ENCODE measurements around the gene ASB9.
"Not testable (repeated sequence)": the region's sequence is repeated elsewhere in the genome, so short reads cannot be mapped to it uniquely, and the experiment has no call there.

ASB9 gene

GRCh38 chrX:15203694-15204093 is 66.2 kb downstream of the ASB9 start:
- in situ Hi-C loops (cut with MboI; ENCODE audit: low sequenced_read_pairs, unreplicated experiment): no loop called here
- TF ChIP-seq CTCF (IDR thresholded peaks at IDR 0.05; ENCODE audit: borderline replicate concordance, control extremely low read depth, extremely low read depth, insufficient read depth, missing control alignments): no peak
- no peak for DNase-seq (ENCODE audit: low spot score)

- no peak for TF ChIP-seq CTCF (IDR thresholded peaks at IDR 0.05; ENCODE audit: borderline replicate concordance, control extremely low read depth, extremely low read depth, insufficient read depth, missing control alignments)
- DNase-seq (ENCODE audit: low spot score): no peak
- in situ Hi-C loops (cut with MboI; ENCODE audit: low sequenced_read_pairs, unreplicated experiment): no loop called here
These were observed 67.3 kb downstream of the ASB9 start for GRCh38 chrX:15202454-15203177.

- no peak for DNase-seq (ENCODE audit: low spot score)
- in situ Hi-C loops (cut with MboI; ENCODE audit: low sequenced_read_pairs, unreplicated experiment): no loop called here
- TF ChIP-seq CTCF (IDR thresholded peaks at IDR 0.05; ENCODE audit: borderline replicate concordance, control extremely low read depth, extremely low read depth, insufficient read depth, missing control alignments): no peak
These were observed 69.0 kb downstream of the ASB9 start for GRCh38 chrX:15200871-15201270.

- DNase-seq (ENCODE audit: low spot score); in situ Hi-C loops (cut with MboI; ENCODE audit: low sequenced_read_pairs, unreplicated experiment): not testable (repeated sequence)
These were observed 71.2 kb downstream of the ASB9 start for GRCh38 chrX:15198608-15199202.

- no peak for DNase-seq (ENCODE audit: low spot score)
- in situ Hi-C loops (cut with MboI; ENCODE audit: low sequenced_read_pairs, unreplicated experiment): no loop called here
- TF ChIP-seq CTCF (IDR thresholded peaks at IDR 0.05; ENCODE audit: borderline replicate concordance, control extremely low read depth, extremely low read depth, insufficient read depth, missing control alignments): no peak
These were observed 75.7 kb downstream of the ASB9 start for GRCh38 chrX:15194146-15194545.

Data from GM13976 (cell line).